ENCODE measurements around the gene PRDM15. TPM values are rescaled to one million over a fixed set of nuclear protein-coding genes. Genes with fewer than 3 reads are reported as not detected.

Gene PRDM15
- total RNA-seq, 1 experiment from 2014 or later = 9.8 TPM

GRCh38 chr21:41783476-41784180 lies 95.5 kb downstream of the PRDM15 start (continued):
- TF ChIP-seq CBX3 (IDR thresholded peaks at IDR 0.05; ENCODE audit: low read depth) = peak; percentile 39; the same call in 1 of the 2 replicates
- peak; percentile 62 for TF ChIP-seq SP1 (IDR thresholded peaks at IDR 0.05; ENCODE audit: low read depth)
- TF ChIP-seq TCF7L2 (IDR thresholded peaks at IDR 0.05; ENCODE audit: borderline replicate concordance, extremely low read depth, insufficient read depth, insufficient read length) = peak; percentile 88
- TF ChIP-seq YY1 (IDR thresholded peaks at IDR 0.05; ENCODE audit: extremely low read depth, insufficient replicate concordance, low read depth, low read length) = no peak
- TF ChIP-seq, protein P1, sequence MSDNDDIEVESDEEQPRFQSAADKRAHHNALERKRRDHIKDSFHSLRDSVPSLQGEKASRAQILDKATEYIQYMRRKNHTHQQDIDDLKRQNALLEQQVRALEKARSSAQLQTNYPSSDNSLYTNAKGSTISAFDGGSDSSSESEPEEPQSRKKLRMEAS (IDR thresholded peaks at IDR 0.05) = peak; percentile 53; the same call in 1 of the 2 replicates

DNA sequence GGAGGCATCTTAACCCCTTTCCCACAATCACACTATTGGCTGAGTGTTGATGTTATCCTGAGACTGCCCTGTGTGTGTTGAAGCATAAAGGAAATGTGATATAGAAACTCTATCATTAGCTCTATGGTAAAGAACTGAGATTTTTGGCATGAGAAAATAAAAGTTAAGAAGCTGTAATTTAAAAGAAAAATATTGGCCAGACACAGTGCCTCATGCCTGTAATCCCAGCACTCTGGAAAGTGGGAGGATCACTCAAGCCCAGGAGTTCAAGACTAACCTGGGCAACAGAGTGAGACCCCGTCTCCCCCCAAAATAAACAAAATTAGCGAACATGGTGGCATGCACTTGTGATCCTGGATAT lies 98.1 kb downstream of the PRDM15 start:
- no TSS peak for BruUV-seq (replicated peaks)
- ChIA-PET POLR2A (no interaction called here), CTCF (interaction anchor here (3.9 kb wide), 1 partner anchor 169 kb away, joined by 19 read pairs; no protein-coding TSS in a partner anchor), RAD21 (ENCODE audit: low non-redundant PET in 1 of 2, low total read pairs in 2 of 2, uncharacterized antibody in 2 of 2, unreplicated experiment in 2 of 2) (interaction anchor here in 1 of 2 experiments (1.0 kb wide), 1 partner anchor 169 kb away, joined by 4 read pairs; no protein-coding TSS in a partner anchor)
- no peak overlapping the region for H3K9ac ChIP-seq (ENCODE audit: low read length)
- no peak overlapping the region for H3K4me2 ChIP-seq (ENCODE audit: low read length)
- H2AFZ ChIP-seq (ENCODE audit: low read depth, low read length, poor library complexity, severe bottlenecking) = no peak overlapping the region
- TF ChIP-seq SRF (IDR thresholded peaks at IDR 0.05; ENCODE audit: low read depth) (no peak), CTCF (IDR thresholded peaks at IDR 0.05 in 2 of 3, conservative IDR thresholded peaks at IDR 0.05 in 1 of 3; ENCODE audit: borderline replicate concordance in 1 of 3, insufficient read depth in 1 of 3, low read depth in 2 of 3, low read length in 2 of 3) (no peak), SP1 (IDR thresholded peaks at IDR 0.05; ENCODE audit: low read depth) (no peak), YY1 (IDR thresholded peaks at IDR 0.05; ENCODE audit: extremely low read depth, insufficient replicate concordance, low read depth, low read length) (no peak), POLR2AphosphoS5 (IDR thresholded peaks at IDR 0.05; ENCODE audit: low read depth, low read length) (no peak), POLR2A (IDR thresholded peaks at IDR 0.05; ENCODE audit: borderline replicate concordance, extremely low read depth, insufficient read depth, insufficient read length) (no peak), EZH2phosphoT487 (IDR thresholded peaks at IDR 0.05; ENCODE audit: borderline replicate concordance) (no peak), RAD21 (IDR thresholded peaks at IDR 0.05; ENCODE audit: low read depth) (no peak), ZFX (IDR thresholded peaks at IDR 0.05) (no peak), CEBPB (IDR thresholded peaks at IDR 0.05; ENCODE audit: low read depth) (no peak)
- TF ChIP-seq, protein P1 (IDR thresholded peaks at IDR 0.05) = no peak
- TF ChIP-seq, protein P2, sequence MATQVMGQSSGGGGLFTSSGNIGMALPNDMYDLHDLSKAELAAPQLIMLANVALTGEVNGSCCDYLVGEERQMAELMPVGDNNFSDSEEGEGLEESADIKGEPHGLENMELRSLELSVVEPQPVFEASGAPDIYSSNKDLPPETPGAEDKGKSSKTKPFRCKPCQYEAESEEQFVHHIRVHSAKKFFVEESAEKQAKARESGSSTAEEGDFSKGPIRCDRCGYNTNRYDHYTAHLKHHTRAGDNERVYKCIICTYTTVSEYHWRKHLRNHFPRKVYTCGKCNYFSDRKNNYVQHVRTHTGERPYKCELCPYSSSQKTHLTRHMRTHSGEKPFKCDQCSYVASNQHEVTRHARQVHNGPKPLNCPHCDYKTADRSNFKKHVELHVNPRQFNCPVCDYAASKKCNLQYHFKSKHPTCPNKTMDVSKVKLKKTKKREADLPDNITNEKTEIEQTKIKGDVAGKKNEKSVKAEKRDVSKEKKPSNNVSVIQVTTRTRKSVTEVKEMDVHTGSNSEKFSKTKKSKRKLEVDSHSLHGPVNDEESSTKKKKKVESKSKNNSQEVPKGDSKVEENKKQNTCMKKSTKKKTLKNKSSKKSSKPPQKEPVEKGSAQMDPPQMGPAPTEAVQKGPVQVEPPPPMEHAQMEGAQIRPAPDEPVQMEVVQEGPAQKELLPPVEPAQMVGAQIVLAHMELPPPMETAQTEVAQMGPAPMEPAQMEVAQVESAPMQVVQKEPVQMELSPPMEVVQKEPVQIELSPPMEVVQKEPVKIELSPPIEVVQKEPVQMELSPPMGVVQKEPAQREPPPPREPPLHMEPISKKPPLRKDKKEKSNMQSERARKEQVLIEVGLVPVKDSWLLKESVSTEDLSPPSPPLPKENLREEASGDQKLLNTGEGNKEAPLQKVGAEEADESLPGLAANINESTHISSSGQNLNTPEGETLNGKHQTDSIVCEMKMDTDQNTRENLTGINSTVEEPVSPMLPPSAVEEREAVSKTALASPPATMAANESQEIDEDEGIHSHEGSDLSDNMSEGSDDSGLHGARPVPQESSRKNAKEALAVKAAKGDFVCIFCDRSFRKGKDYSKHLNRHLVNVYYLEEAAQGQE (IDR thresholded peaks at IDR 0.05; ENCODE audit: low read depth) = no peak
- H3K4me1 ChIP-seq (ENCODE audit: control insufficient read depth in 1 of 2, insufficient read depth in 2 of 2, low read length in 2 of 2) = peaks cover 21 to 37% of the 10 kb centered on the region in 2 experiments
- no peaks in the 10 kb centered on the region for H3K36me3 ChIP-seq (ENCODE audit: control insufficient read depth in 1 of 2, insufficient read depth in 2 of 2, low read length in 2 of 2)
- no peaks in the 10 kb centered on the region for H4K20me1 ChIP-seq (ENCODE audit: insufficient read depth)
- H3K4me3 ChIP-seq (replicated peaks in 1 of 2; ENCODE audit: low read depth in 1 of 2, low read length in 2 of 2) = no peak overlapping the region
- no peak for DNase-seq (ENCODE audit: low read depth, low spot score)
- intact Hi-C loops (cut with micrococcal nuclease) = no loop called here
- no peaks in the 10 kb centered on the region for H3K79me2 ChIP-seq (ENCODE audit: insufficient read depth, low read length)
- H3K27me3 ChIP-seq (ENCODE audit: insufficient read depth, low read length) = peaks cover 55% of the 10 kb centered on the region
- no peak overlapping the region for H3K27ac ChIP-seq (ENCODE audit: low read depth, low read length)
- ATAC-seq = no peak
- no peaks in the 10 kb centered on the region for H3K9me3 ChIP-seq (ENCODE audit: control insufficient read depth in 1 of 2, insufficient read depth in 1 of 2, low read depth in 1 of 2, low read length in 2 of 2)
- H3K9me2 ChIP-seq (ENCODE audit: insufficient read depth) = no peaks in the 10 kb centered on the region
